WTC11 (cell line): ENCODE results near the gene AOAH.

ENCODE experiments used
- NFYB ChIP-seq: sonication (generic); formaldehyde crosslinking; conservative IDR thresholded peaks from 2 replicates; pipeline ENCODE4 v1.8.0; 2022; ENCODE audit warnings: low read depth, missing genetic modification reagents
- NR1H2 ChIP-seq: sonication (generic); formaldehyde crosslinking; IDR thresholded peaks from 2 replicates; pipeline ENCODE4 v1.9.0; 2021; ENCODE audit warnings: mild to moderate bottlenecking, moderate library complexity, missing genetic modification reagents
- NR2C2 ChIP-seq: sonication (generic); formaldehyde crosslinking; IDR thresholded peaks from 2 replicates; pipeline ENCODE4 v1.8.0; 2022; ENCODE audit warnings: mild to moderate bottlenecking, missing genetic modification reagents
- TCF7 ChIP-seq: sonication (generic); formaldehyde crosslinking; IDR thresholded peaks from 2 replicates; pipeline ENCODE4 v1.8.0; 2022; ENCODE audit warnings: mild to moderate bottlenecking, low read depth, missing genetic modification reagents, moderate library complexity
- ZNF121 ChIP-seq: sonication (generic); formaldehyde crosslinking; IDR thresholded peaks from 2 replicates; pipeline ENCODE4 v1.8.0; 2023; ENCODE audit warnings: missing genetic modification reagents
- ZNF263 ChIP-seq: sonication (generic); formaldehyde crosslinking; IDR thresholded peaks from 2 replicates; pipeline ENCODE4 v1.8.1; 2022; ENCODE audit warnings: low read depth, mild to moderate bottlenecking, moderate library complexity, missing genetic modification reagents
- TF ChIP-seq, protein P1 (sequence below): sonication (generic); formaldehyde crosslinking; IDR thresholded peaks from 2 replicates; pipeline ENCODE4 v1.8.1; 2023; ENCODE audit warnings: mild to moderate bottlenecking, moderate library complexity, missing genetic modification reagents
- TF ChIP-seq, protein P2 (sequence below): fragments of 200-600 bp; IDR thresholded peaks from 2 replicates; pipeline ENCODE4 v1.8.0; 2022; ENCODE audit warnings: antibody characterized with exemption
- TF ChIP-seq, protein P3 (sequence below): fragments of 250-450 bp; sonication (Bioruptor Pico); IDR thresholded peaks from 2 replicates; pipeline ENCODE4 v2.1.2; 2022; ENCODE audit warnings: mild to moderate bottlenecking, moderate library complexity
- TF ChIP-seq, protein P4 (sequence below): sonication (generic); formaldehyde crosslinking; IDR thresholded peaks from 2 replicates; pipeline ENCODE4 v1.8.0; 2022; ENCODE audit warnings: mild to moderate bottlenecking, missing genetic modification reagents

DNA sequence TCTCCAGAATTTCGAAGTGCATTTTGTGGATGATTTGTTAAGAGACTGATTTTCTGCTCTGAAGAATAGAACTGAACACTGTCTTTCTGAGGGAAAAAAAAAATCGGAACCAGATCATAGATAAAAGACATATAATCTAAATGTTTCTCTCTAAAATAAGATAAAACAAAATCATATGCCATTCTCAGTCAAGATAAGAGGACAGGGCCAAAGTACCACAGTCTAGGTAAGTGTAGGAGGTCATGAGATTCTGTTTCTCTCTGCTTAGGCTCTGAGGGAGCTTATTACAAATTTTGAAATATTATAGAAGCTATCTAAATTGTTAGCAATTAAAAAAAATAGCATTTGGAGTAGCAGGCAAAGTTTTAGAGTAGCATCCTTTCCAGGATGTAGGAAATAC lies 702 bp upstream of the AOAH start:
- TF ChIP-seq, protein P1, sequence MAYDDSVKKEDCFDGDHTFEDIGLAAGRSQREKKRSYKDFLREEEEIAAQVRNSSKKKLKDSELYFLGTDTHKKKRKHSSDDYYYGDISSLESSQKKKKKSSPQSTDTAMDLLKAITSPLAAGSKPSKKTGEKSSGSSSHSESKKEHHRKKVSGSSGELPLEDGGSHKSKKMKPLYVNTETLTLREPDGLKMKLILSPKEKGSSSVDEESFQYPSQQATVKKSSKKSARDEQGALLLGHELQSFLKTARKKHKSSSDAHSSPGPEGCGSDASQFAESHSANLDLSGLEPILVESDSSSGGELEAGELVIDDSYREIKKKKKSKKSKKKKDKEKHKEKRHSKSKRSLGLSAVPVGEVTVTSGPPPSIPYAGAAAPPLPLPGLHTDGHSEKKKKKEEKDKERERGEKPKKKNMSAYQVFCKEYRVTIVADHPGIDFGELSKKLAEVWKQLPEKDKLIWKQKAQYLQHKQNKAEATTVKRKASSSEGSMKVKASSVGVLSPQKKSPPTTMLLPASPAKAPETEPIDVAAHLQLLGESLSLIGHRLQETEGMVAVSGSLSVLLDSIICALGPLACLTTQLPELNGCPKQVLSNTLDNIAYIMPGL (CRISPR knock-in tag): no peak
- TF ChIP-seq, protein P2, sequence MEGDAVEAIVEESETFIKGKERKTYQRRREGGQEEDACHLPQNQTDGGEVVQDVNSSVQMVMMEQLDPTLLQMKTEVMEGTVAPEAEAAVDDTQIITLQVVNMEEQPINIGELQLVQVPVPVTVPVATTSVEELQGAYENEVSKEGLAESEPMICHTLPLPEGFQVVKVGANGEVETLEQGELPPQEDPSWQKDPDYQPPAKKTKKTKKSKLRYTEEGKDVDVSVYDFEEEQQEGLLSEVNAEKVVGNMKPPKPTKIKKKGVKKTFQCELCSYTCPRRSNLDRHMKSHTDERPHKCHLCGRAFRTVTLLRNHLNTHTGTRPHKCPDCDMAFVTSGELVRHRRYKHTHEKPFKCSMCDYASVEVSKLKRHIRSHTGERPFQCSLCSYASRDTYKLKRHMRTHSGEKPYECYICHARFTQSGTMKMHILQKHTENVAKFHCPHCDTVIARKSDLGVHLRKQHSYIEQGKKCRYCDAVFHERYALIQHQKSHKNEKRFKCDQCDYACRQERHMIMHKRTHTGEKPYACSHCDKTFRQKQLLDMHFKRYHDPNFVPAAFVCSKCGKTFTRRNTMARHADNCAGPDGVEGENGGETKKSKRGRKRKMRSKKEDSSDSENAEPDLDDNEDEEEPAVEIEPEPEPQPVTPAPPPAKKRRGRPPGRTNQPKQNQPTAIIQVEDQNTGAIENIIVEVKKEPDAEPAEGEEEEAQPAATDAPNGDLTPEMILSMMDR: no peak
- TF ChIP-seq NR2C2 (no peak), TCF7 (no peak), NR1H2 (CRISPR knock-in tag) (no peak), ZNF263 (no peak), ZNF121 (CRISPR knock-in tag) (no peak), NFYB (CRISPR knock-in tag) (no peak)
- TF ChIP-seq, protein P3, sequence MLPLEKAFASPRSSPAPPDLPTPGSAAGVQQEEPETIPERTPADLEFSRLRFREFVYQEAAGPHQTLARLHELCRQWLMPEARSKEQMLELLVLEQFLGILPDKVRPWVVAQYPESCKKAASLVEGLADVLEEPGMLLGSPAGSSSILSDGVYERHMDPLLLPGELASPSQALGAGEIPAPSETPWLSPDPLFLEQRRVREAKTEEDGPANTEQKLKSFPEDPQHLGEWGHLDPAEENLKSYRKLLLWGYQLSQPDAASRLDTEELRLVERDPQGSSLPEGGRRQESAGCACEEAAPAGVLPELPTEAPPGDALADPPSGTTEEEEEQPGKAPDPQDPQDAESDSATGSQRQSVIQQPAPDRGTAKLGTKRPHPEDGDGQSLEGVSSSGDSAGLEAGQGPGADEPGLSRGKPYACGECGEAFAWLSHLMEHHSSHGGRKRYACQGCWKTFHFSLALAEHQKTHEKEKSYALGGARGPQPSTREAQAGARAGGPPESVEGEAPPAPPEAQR (CRISPR knock-in tag): no peak
- TF ChIP-seq, protein P4, sequence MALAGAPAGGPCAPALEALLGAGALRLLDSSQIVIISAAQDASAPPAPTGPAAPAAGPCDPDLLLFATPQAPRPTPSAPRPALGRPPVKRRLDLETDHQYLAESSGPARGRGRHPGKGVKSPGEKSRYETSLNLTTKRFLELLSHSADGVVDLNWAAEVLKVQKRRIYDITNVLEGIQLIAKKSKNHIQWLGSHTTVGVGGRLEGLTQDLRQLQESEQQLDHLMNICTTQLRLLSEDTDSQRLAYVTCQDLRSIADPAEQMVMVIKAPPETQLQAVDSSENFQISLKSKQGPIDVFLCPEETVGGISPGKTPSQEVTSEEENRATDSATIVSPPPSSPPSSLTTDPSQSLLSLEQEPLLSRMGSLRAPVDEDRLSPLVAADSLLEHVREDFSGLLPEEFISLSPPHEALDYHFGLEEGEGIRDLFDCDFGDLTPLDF (CRISPR knock-in tag): no peak
